Middle frontal gyrus (tissue), 1 donor: ENCODE measurements around the gene P2RY11.

Source experiments
- DNase-seq: peaks from one replicate; pipeline ENCODE4 v3.0.0-alpha.2; 2015; ENCODE audit warnings: low spot score; ENCODE audit errors: extremely low spot score

P2RY11 gene

DNA sequence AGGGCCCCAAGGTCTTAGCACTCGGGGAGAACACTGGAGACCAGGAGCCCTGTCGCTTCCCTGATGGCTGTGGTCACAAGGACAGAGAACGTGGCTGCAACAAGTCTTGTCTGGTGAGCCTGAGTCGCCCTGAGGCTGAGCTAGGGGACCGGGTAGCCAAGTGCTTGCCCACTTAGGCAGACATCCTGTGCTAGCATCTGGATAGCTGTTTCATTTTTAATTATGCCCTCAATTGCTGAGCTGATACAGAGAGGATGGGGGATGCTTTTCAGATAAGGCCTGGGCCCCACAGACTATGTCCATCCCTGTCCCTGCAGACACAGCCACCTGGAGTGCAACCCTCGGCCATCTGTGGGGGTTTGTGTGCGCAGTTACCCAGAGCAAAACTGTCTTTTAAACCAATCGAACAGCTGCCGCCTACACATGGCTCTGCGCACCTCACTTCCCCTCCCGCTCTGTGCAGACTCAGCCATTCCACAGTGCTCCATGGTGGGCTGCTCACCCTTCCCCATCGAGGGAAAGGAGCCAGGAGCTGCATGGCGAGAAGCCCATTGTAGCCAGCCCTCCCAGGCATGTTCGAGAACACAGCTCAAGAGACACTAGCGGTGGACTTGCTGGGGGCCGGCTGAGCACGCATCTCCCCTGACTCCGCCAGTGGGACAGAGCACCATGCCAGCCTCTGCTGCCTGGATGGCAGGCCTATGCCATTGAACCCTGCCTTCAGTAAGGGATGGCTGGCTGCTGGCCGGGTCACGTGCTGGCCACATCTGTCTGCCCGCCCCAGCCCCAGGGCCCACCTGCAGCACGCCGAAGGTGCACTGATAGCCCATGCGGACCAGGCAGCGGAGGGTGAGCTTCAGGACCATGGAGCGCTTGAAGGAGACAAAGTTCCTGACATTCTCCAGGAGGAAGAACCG is 27.6 kb downstream of the P2RY11 start:
- DNase-seq: no peak

DNA sequence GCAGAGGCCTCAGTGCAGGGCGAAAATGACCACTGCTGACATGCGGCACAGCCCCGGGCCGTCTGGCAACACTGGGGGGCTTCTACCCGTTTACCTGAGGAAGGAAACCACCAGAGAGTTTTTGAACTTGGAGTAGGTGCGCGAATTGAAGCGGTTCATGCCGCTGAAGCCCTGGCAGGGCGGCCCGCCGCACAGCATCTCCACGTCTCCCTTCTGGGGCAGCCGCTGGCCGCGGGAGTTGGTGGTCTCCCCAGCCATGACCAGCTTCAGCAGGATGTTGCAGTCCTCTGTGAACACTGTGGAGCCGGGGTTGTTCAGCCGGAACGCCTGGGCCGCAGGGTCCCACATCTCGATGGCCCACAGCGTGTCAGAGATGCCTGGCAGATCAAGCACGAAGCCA is 28.5 kb downstream of the P2RY11 start:
- no peak for DNase-seq

- no peak for DNase-seq
Observed at GRCh38 chr19:10141479-10141878, 30.0 kb downstream of the P2RY11 start.

- DNase-seq: no peak
Observed at GRCh38 chr19:10141973-10142372, 30.5 kb downstream of the P2RY11 start.

DNA sequence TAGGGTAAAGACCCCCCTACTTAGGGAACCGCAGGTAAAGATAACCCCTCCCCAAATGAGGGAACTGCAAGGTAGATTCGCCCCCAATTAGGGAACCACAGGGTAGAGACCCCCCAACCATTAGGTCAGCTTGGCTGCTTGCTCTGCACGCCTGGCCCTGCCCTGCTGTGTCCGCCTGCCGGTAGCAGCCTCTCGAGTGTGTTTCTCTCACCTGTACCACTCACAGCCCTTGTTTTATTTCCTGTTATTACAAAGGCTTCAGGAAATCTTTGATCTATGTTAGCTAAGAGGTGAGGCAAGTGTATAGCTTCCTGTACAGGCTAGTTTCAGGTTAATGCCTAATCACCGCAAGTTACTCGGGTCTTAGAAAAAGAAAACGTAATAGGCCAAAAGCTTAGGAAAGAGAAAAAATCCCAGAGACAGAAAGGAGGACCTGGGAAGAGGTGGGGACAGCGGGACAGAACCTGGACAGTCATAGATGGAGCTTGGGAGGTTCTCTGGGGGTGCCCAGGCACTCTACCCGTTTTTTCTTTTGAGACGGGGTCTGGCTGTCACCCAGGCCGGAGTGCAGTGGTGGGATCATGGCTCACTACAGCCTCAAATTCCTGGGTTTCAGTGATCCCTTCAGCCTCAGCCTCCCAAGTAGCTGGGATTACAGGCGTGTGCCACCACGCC is 31.3 kb downstream of the P2RY11 start:
- no peak for DNase-seq

GRCh38 chr19:10143681-10144080 is 32.2 kb downstream of the P2RY11 start:
- DNase-seq: no peak

GRCh38 chr19:10144361-10144760 is 32.9 kb downstream of the P2RY11 start:
- no peak for DNase-seq

GRCh38 chr19:10145031-10145430 is 33.5 kb downstream of the P2RY11 start:
- no peak for DNase-seq

GRCh38 chr19:10146142-10146541 is 34.6 kb downstream of the P2RY11 start:
- no peak for DNase-seq

DNA sequence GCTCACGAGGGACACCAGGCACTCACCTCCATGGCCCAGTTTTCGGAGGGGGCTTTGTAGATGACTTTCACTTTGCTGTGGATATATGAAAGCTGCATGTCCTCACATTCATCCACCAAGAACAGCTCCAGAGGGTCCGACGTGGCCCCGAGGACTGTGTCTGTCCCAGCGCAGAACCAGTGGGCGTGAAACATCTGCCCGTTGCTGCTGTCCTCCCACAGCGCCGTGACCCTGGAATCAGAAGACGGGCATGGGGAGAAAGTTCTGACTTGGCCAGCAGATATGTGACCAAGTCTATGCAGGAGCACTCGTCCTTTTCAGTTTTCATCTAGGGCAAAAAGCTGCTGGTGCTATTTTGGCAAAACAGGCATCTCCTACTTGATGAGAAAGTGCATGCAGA is 37.9 kb downstream of the P2RY11 start:
- DNase-seq: no peak

GRCh38 chr19:10151521-10151920 is 40.0 kb downstream of the P2RY11 start:
- DNase-seq: no peak

GRCh38 chr19:10152100-10152499 is 40.6 kb downstream of the P2RY11 start:
- no peak for DNase-seq

DNA sequence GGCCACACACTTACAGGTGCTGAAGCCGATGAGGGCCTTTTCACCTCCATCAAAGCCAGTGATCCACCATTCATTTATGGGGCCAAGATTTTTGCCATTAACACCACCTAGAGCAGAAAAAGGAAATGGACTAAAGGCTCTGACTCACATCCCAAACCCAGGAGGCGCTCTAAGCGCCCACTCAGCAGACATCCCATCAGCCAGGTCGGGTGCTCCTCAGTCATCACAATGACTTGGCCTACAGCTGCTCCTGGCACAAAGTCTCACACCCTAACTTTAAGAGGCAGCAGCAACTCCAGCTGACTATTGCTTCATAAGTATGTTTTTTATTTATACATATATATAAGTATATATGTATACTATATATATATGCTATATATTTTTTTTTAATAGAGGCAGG is 44.3 kb downstream of the P2RY11 start:
- no peak for DNase-seq

- no peak for DNase-seq
Observed at GRCh38 chr19:10158071-10158470, 46.6 kb downstream of the P2RY11 start.

GRCh38 chr19:10158485-10158884 is 47.0 kb downstream of the P2RY11 start:
- no peak for DNase-seq

DNA sequence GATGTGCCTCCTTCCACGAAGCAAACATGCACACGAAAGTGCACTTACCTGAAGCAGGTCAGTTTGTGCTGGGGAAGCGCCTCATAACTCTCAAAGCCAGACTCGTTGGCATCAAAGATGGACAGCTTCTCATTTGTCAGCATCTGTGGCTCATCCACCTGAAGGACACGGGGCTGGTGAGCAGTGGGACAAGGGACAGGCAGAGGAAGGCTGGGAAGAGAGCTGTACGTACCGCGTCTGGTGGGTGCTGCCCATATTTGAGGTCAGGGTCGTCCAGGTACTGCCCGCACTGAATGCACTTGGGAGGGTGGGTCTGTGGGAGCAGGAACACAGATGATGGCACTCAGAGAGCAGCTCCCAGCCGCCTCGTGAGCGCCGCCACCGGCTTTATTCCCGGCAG is 48.1 kb downstream of the P2RY11 start:
- DNase-seq: no peak

GRCh38 chr19:10163536-10163935 is 52.0 kb downstream of the P2RY11 start:
- no peak for DNase-seq
